OCI-LY7 (cell line): ENCODE measurements around the gene NCOA7. TPM values are rescaled to one million over a fixed set of nuclear protein-coding genes. Genes with fewer than 3 reads are reported as not detected.

ENCODE experiments used
- Bru-seq: library from RNA; stranded (reverse); fragments of 400-500 nt; gene quantifications from one replicate; lab custom pipeline; 2021; lab: Mats Ljungman, UMichigan
- BruChase-seq, 2 experiments: library from RNA; stranded (reverse); fragments of 400-500 nt; gene quantifications; one replicate each; lab custom pipeline; 2021; lab: Mats Ljungman, UMichigan
- BruUV-seq: library from RNA; stranded (reverse); fragments of 400-500 nt; replicated peaks from 2 replicates; lab custom pipeline; 2021; lab: Mats Ljungman, UMichigan
- CTCF ChIA-PET: fragments of 300-600 bp; sonication (Branson Sonifier 250); formaldehyde crosslinking; loops from one replicate; lab custom pipeline; 2022; ENCODE audit warnings: antibody characterized with exemption; ENCODE audit not compliant: unreplicated experiment; lab: Charles Lee
- POLR2A ChIA-PET: fragments of 300-600 bp; sonication (Branson Sonifier 250); formaldehyde crosslinking; loops from one replicate; lab custom pipeline; 2022; ENCODE audit warnings: antibody characterized with exemption; lab: Charles Lee
- DNase-seq: peaks from one replicate; pipeline ENCODE4 v3.0.0-alpha.2; 2015; ENCODE audit warnings: low spot score
- H2AFZ ChIP-seq: fragments of 200-600 bp; sonication (generic), shearing (Covaris generic); 2 replicates; pipeline ENCODE4 v1.6.1; 2014; ENCODE audit warnings: mild to moderate bottlenecking, antibody characterized with exemption, low read length, moderate library complexity
- H3K27ac ChIP-seq: fragments of 200-600 bp; sonication (generic); 2 replicates; pipeline ENCODE4 v1.5.1; 2014; ENCODE audit warnings: mixed run types, low read depth, mild to moderate bottlenecking, moderate library complexity, low read length, inconsistent platforms; ENCODE audit not compliant: poor library complexity, severe bottlenecking
- H3K36me3 ChIP-seq: fragments of 200-600 bp; sonication (generic); 2 replicates; pipeline ENCODE4 v1.6.1; 2014; ENCODE audit warnings: mild to moderate bottlenecking, antibody characterized with exemption, low read length, moderate library complexity, mixed read lengths; ENCODE audit not compliant: insufficient read depth
- H3K4me1 ChIP-seq: fragments of 200-600 bp; sonication (generic); 2 replicates; pipeline ENCODE4 v1.5.1; 2014; ENCODE audit warnings: mild to moderate bottlenecking, low read length; ENCODE audit not compliant: insufficient read depth, poor library complexity, severe bottlenecking
- H3K4me2 ChIP-seq: fragments of 200-600 bp; sonication (generic); 2 replicates; pipeline ENCODE4 v1.6.1; 2014; ENCODE audit warnings: mild to moderate bottlenecking, low read length
- H3K4me3 ChIP-seq: fragments of 200-600 bp; sonication (generic); 2 replicates; pipeline ENCODE4 v1.5.1; 2014; ENCODE audit warnings: mild to moderate bottlenecking, low read depth, low read length; ENCODE audit not compliant: poor library complexity, severe bottlenecking
- H3K79me2 ChIP-seq: fragments of 200-600 bp; sonication (generic); 2 replicates; pipeline ENCODE4 v1.6.1; 2016; ENCODE audit warnings: low read depth, mild to moderate bottlenecking, low read length, moderate library complexity, mixed read lengths; ENCODE audit not compliant: insufficient read depth
- H3K9me2 ChIP-seq: fragments of 200-600 bp; sonication (generic); 2 replicates; pipeline ENCODE4 v1.6.1; 2016; ENCODE audit warnings: mild to moderate bottlenecking, low read length, mixed read lengths; ENCODE audit not compliant: insufficient read depth
- H3K9me3 ChIP-seq: fragments of 200-600 bp; sonication (generic); 2 replicates; pipeline ENCODE4 v1.6.1; 2014; ENCODE audit warnings: mild to moderate bottlenecking, mixed run types, low read length, mixed read lengths
- H4K20me1 ChIP-seq: fragments of 200-600 bp; sonication (generic); 2 replicates; pipeline ENCODE4 v1.6.1; 2014; ENCODE audit warnings: mild to moderate bottlenecking, antibody characterized with exemption, low read length, moderate library complexity, mixed read lengths; ENCODE audit not compliant: insufficient read depth
- CTCF ChIP-seq: fragments of 200-600 bp; sonication (generic); conservative IDR thresholded peaks from 2 replicates; pipeline ENCODE4 v1.5.1; 2014; ENCODE audit warnings: mild to moderate bottlenecking, antibody characterized with exemption, low read length, moderate library complexity, mixed read lengths
- EZH2phosphoT487 ChIP-seq: fragments of 200-600 bp; sonication (generic); IDR thresholded peaks from 2 replicates; pipeline ENCODE4 v1.6.1; 2018; ENCODE audit warnings: low read depth, borderline replicate concordance, mild to moderate bottlenecking, mixed run types, antibody characterized with exemption, low read length, moderate library complexity, mixed read lengths
- intact Hi-C: fragments of 100-400 bp; cut with micrococcal nuclease; formaldehyde crosslinking; loops from one replicate; pipeline ENCODE4 v1.10.0; 2022; ENCODE audit not compliant: unreplicated experiment
- long read RNA-seq: library from polyadenylated mRNA; stranded (forward); transcript quantifications from one replicate; pipeline ENCODE4 v2.0.0, GENCODE V29; 2022
- total RNA-seq, 2 experiments: library from RNA; depleted of rRNA in 1 of 2; stranded (reverse); fragments of >200 nt in 1 of 2; shearing (Covaris generic) in 1 of 2; gene quantifications; 2 replicates each; pipeline ENCODE4 v1.2.3, GENCODE V29; 2014 to 2022

NCOA7 gene
- total RNA-seq (2014; rRNA removed; shearing (Covaris generic)) (14.8 and 18.1 TPM in 2 replicates), total RNA-seq (2022) (49.0 and 52.2 TPM in 2 replicates), Bru-seq, nascent RNA (percentile 89 among the genes with signal in this experiment), BruChase-seq, experiment 1, labeled RNA remaining after a 6-hour chase (percentile 67 among the genes with signal in this experiment), BruChase-seq, experiment 2, labeled RNA remaining after a 2-hour chase (percentile 76 among the genes with signal in this experiment)
- long read RNA-seq, full-length matches to known transcripts: 19 of 37 reads
- long read RNA-seq, partial matches to known transcripts: 2 of 37 reads
- long read RNA-seq, other reads (novel, unspliced or antisense): 16 of 37 reads

- intact Hi-C loops: loop anchor here (1.0 to 10.0 kb wide), 5 partner anchors 10 to 1554 kb away; partner anchors contain the start of genes ECHDC1 and HINT3
- H3K79me2 ChIP-seq: peaks cover 46% of the 10 kb centered on the region
- no peaks in the 10 kb centered on the region for H3K9me3 ChIP-seq
- ChIA-PET CTCF (interaction anchor here (0.9 to 4.0 kb wide), 5 partner anchors 9 to 184 kb away, joined by 3 to 29 read pairs (median 8); partner anchors contain the start of gene HINT3), POLR2A (interaction anchor here (0.7 to 8.5 kb wide), 25 partner anchors 9 to 490 kb away, joined by 3 to 106 read pairs (median 5); partner anchors contain the start of genes HDDC2, HINT3 and TRMT11)
- H3K4me1 ChIP-seq: peaks cover 61% of the 10 kb centered on the region
- TF ChIP-seq CTCF: peak; percentile 32; the same call in 1 of the 2 replicates
- no peak for TF ChIP-seq EZH2phosphoT487
- H2AFZ ChIP-seq: peak within 1 kb of the TSS; percentile 85
- peak within 1 kb of the TSS; percentile 84 for H3K27ac ChIP-seq
- H3K4me3 ChIP-seq: peak within 1 kb of the TSS; percentile 96
- peak; percentile 80 for DNase-seq
- H4K20me1 ChIP-seq: no peaks in the 10 kb centered on the region; the same call in 1 of the 2 replicates
- H3K4me2 ChIP-seq: peak within 1 kb of the TSS; percentile 96
- no TSS peak for BruUV-seq
- no peaks in the 10 kb centered on the region for H3K9me2 ChIP-seq
- peaks cover 25% of the 10 kb centered on the region for H3K36me3 ChIP-seq
Measured at GRCh38 chr6:125790358-125791150, at the start of gene NCOA7. Gene NCOA7 (plus strand): TSS chr6:125790960. CDS start chr6:125815355, 24,395 bp downstream.

- ChIA-PET CTCF (no interaction called here), POLR2A (interaction anchor here (0.5 to 0.7 kb wide), 2 partner anchors 50 to 253 kb away, joined by 3 read pairs; no protein-coding TSS in a partner anchor)
- H4K20me1 ChIP-seq: no peaks in the 10 kb centered on the region
- no peak overlapping the region for H3K27ac ChIP-seq
- no peak overlapping the region for H3K4me3 ChIP-seq
- no peak for TF ChIP-seq EZH2phosphoT487
- TF ChIP-seq CTCF: no peak
- no peaks in the 10 kb centered on the region for H3K9me2 ChIP-seq
- no peaks in the 10 kb centered on the region for H3K79me2 ChIP-seq
- no peaks in the 10 kb centered on the region for H3K36me3 ChIP-seq
- H3K4me2 ChIP-seq: no peak overlapping the region
- no peak for DNase-seq
- H3K9me3 ChIP-seq: no peaks in the 10 kb centered on the region
- no peaks in the 10 kb centered on the region for H3K4me1 ChIP-seq
- no TSS peak for BruUV-seq
- intact Hi-C loops: no loop called here
- H2AFZ ChIP-seq: no peak overlapping the region
Measured at GRCh38 chr6:125741336-125741735, 49.4 kb upstream of the NCOA7 start.
